Measurements from ENCODE around the gene PCAT7. TPM values are rescaled to one million over a fixed set of nuclear protein-coding genes. Genes with fewer than 3 reads are reported as not detected.

Gene PCAT7
- total and polyA plus RNA-seq, 10 of the 15 experiments (the other 5 are each of a cell fraction or from before 2014, with no cell fraction given), result 0.04 TPM; not detected in 9

- TF ChIP-seq BCLAF1 (IDR thresholded peaks at IDR 0.05), result no peak
- no peak for TF ChIP-seq HDAC6 (IDR thresholded peaks at IDR 0.05; ENCODE audit: unreplicated experiment)
- TF ChIP-seq SIN3A (IDR thresholded peaks at IDR 0.05; ENCODE audit: low read depth, low read length), result no peak
Observed at GRCh38 chr9:94553029-94553938, 1.6 kb upstream of the PCAT7 start (continued).

- ChIA-PET RAD21 (ENCODE audit: unreplicated experiment) (interaction anchor here (1.1 to 1.2 kb wide), 2 partner anchors 48 to 574 kb away, joined by 3 read pairs; no protein-coding TSS in a partner anchor), SMC1A (ENCODE audit: uncharacterized antibody, unreplicated experiment) (interaction anchor here (0.7 to 1.6 kb wide), 4 partner anchors 47 to 479 kb away, joined by 3 to 5 read pairs (median 4); no protein-coding TSS in a partner anchor), CTCF (interaction anchor here (0.9 to 1.6 kb wide), 6 partner anchors 39 to 70 kb away, joined by 3 to 7 read pairs (median 4); no protein-coding TSS in a partner anchor), POLR2A (no interaction called here)
- FAIRE-seq, result no peak
- no peaks in the 10 kb centered on the region for H3K36me3 ChIP-seq (ENCODE audit: control insufficient read depth in 2 of 2, insufficient read depth in 2 of 2, low read length in 1 of 2)
- WGBS (ENCODE audit: insufficient coverage, insufficient replicate concordance, low lambda C conversion rate, missing lambda C conversion rate), result 22% methylated on average over 16 of the region's 16 CpGs
- H3K27ac ChIP-seq (ENCODE audit: control insufficient read depth, insufficient read depth), result no peak overlapping the region
- H3K4me3 ChIP-seq, result no peak overlapping the region
- no peaks in the 10 kb centered on the region for H3K79me2 ChIP-seq (ENCODE audit: control insufficient read depth, insufficient read depth, low read length)
- BruUV-seq (replicated peaks), result no TSS peak
- DNase-seq (ENCODE audit: low read depth, low spot score), result no peak
- no peaks in the 10 kb centered on the region for H3K9me3 ChIP-seq (replicated peaks; ENCODE audit: control insufficient read depth, insufficient read depth, low read length)
- peak; percentile 48 for ATAC-seq
- no peak overlapping the region for H3K4me2 ChIP-seq (ENCODE audit: control insufficient read depth, insufficient read depth)
- H2AFZ ChIP-seq (ENCODE audit: control insufficient read depth, low read depth, low read length), result no peak overlapping the region
- no peak overlapping the region for H3K9ac ChIP-seq (ENCODE audit: control insufficient read depth, insufficient read depth, low read length)
- no peaks in the 10 kb centered on the region; a peak in 1 of 4 replicates for H3K27me3 ChIP-seq (replicated peaks in 1 of 2; ENCODE audit: control insufficient read depth in 2 of 2, insufficient read depth in 2 of 2, low read length in 1 of 2)
- H4K20me1 ChIP-seq (ENCODE audit: control insufficient read depth, insufficient read depth), result no peaks in the 10 kb centered on the region
- TF ChIP-seq NFYA (IDR thresholded peaks at IDR 0.05; ENCODE audit: borderline replicate concordance, low read depth, low read length), result no peak
- TF ChIP-seq ZZZ3 (IDR thresholded peaks at IDR 0.05; ENCODE audit: control insufficient read depth, insufficient read length, low read depth), result no peak
- no peak for TF ChIP-seq WRNIP1 (IDR thresholded peaks at IDR 0.05; ENCODE audit: borderline replicate concordance, low read depth, low read length)
- no peak for TF ChIP-seq YBX1 (IDR thresholded peaks at IDR 0.05)
- no peak for TF ChIP-seq REST (IDR thresholded peaks at IDR 0.05; ENCODE audit: low read depth, low read length)
- no peak for TF ChIP-seq ASH2L (IDR thresholded peaks at IDR 0.05; ENCODE audit: borderline replicate concordance, low read depth)
- no peak for TF ChIP-seq PML (IDR thresholded peaks at IDR 0.05; ENCODE audit: low read length)
- TF ChIP-seq EP300 (IDR thresholded peaks at IDR 0.05; ENCODE audit: borderline replicate concordance in 1 of 2, control insufficient read depth in 1 of 2, low read depth in 2 of 2, low read length in 2 of 2), result no peak
- TF ChIP-seq POU2F2 (IDR thresholded peaks at IDR 0.05; ENCODE audit: borderline replicate concordance, low read depth, low read length), result no peak
- no peaks in the 10 kb centered on the region for H3K4me1 ChIP-seq (ENCODE audit: control insufficient read depth, insufficient read depth, low read length)
- intact Hi-C loops (cut with micrococcal nuclease; ENCODE audit: unreplicated experiment) (loop anchor here (1.0 to 10.0 kb wide), 3 partner anchors 49 to 581 kb away; no protein-coding TSS in a partner anchor), in situ Hi-C loops (cut with MboI) (no loop called here)
Observed at GRCh38 chr9:94554078-94554438, 825 bp upstream of the PCAT7 start.

Data from GM12878 (cell line).